ENCODE results near the gene TTC7B. TPM values are rescaled to one million over a fixed set of nuclear protein-coding genes. Genes with fewer than 3 reads are reported as not detected.

The TTC7B gene
- total RNA-seq, 1 donor from 2014 or later: 40.4 TPM

GRCh38 chr14:90581745-90582144 lies 234.5 kb downstream of the TTC7B start:
- H3K4me1 Mint-ChIP-seq (ENCODE audit: unreplicated experiment): no peaks in the 10 kb centered on the region
- H3K27me3 Mint-ChIP-seq: no peaks in the 10 kb centered on the region
- no peak overlapping the region for H3K4me3 Mint-ChIP-seq
- DNase-seq (ENCODE audit: extremely low spot score, unreplicated experiment): no peak
- H3K9me3 Mint-ChIP-seq: no peaks in the 10 kb centered on the region
- H3K27ac Mint-ChIP-seq: no peak overlapping the region
- H3K36me3 Mint-ChIP-seq: peaks cover 6% of the 10 kb centered on the region
- TF ChIP-seq CTCF (conservative IDR thresholded peaks at IDR 0.05): no peak

GRCh38 chr14:90580377-90581335 lies 235.6 kb downstream of the TTC7B start:
- H3K4me1 Mint-ChIP-seq (ENCODE audit: unreplicated experiment): peaks cover 5% of the 10 kb centered on the region
- H3K4me3 Mint-ChIP-seq: no peak overlapping the region
- no peaks in the 10 kb centered on the region for H3K9me3 Mint-ChIP-seq
- no peak overlapping the region for H3K27ac Mint-ChIP-seq
- H3K36me3 Mint-ChIP-seq: peaks cover 2% of the 10 kb centered on the region
- DNase-seq (ENCODE audit: extremely low spot score, unreplicated experiment): no peak
- H3K27me3 Mint-ChIP-seq: no peaks in the 10 kb centered on the region
- no peak for TF ChIP-seq CTCF (conservative IDR thresholded peaks at IDR 0.05)

GRCh38 chr14:90579816-90580215 lies 236.4 kb downstream of the TTC7B start:
- H3K36me3 Mint-ChIP-seq: no peaks in the 10 kb centered on the region
- H3K4me1 Mint-ChIP-seq (ENCODE audit: unreplicated experiment): peaks cover 10% of the 10 kb centered on the region
- H3K9me3 Mint-ChIP-seq: no peaks in the 10 kb centered on the region
- H3K27ac Mint-ChIP-seq: no peak overlapping the region
- no peak for DNase-seq (ENCODE audit: extremely low spot score, unreplicated experiment)
- no peak overlapping the region for H3K4me3 Mint-ChIP-seq
- no peaks in the 10 kb centered on the region for H3K27me3 Mint-ChIP-seq
- no peak for TF ChIP-seq CTCF (conservative IDR thresholded peaks at IDR 0.05)

GRCh38 chr14:90579088-90579487 lies 237.1 kb downstream of the TTC7B start:
- H3K4me1 Mint-ChIP-seq (ENCODE audit: unreplicated experiment): peaks cover 18% of the 10 kb centered on the region
- TF ChIP-seq CTCF (conservative IDR thresholded peaks at IDR 0.05): no peak
- H3K9me3 Mint-ChIP-seq: no peaks in the 10 kb centered on the region
- H3K27ac Mint-ChIP-seq: no peak overlapping the region
- H3K27me3 Mint-ChIP-seq: no peaks in the 10 kb centered on the region
- H3K4me3 Mint-ChIP-seq: no peak overlapping the region
- peaks cover 4% of the 10 kb centered on the region for H3K36me3 Mint-ChIP-seq
- DNase-seq (ENCODE audit: extremely low spot score, unreplicated experiment): no peak

GRCh38 chr14:90578283-90578985 lies 237.8 kb downstream of the TTC7B start:
- Mint-ChIP-seq H3K4me3 (no peak overlapping the region), H3K9me3 (no peaks in the 10 kb centered on the region), H3K27ac (no peak overlapping the region), H3K36me3 (peaks cover 9% of the 10 kb centered on the region), H3K4me1 (ENCODE audit: unreplicated experiment) (peaks cover 24% of the 10 kb centered on the region), H3K27me3 (no peaks in the 10 kb centered on the region)
- TF ChIP-seq CTCF (conservative IDR thresholded peaks at IDR 0.05): no peak
- DNase-seq (ENCODE audit: extremely low spot score, unreplicated experiment): no peak

All from type B pancreatic cell (in vitro differentiated cells).